K562 (cell line): ENCODE results near the gene METTL24. TPM values are rescaled to one million over a fixed set of nuclear protein-coding genes. Genes with fewer than 3 reads are reported as not detected.

Source experiments
- BRD9 ChIP-seq: fragments of 450-650 bp; IDR thresholded peaks from 2 replicates; pipeline ENCODE4 v1.6.1; 2018; ENCODE audit warnings: low read depth; ENCODE audit not compliant: partially characterized antibody
- CTBP1 ChIP-seq: fragments of 450-650 bp; IDR thresholded peaks from 2 replicates; pipeline ENCODE4 v1.6.1; 2016; ENCODE audit warnings: borderline replicate concordance
- KLF16 ChIP-seq: IDR thresholded peaks from 2 replicates; pipeline ENCODE4 v1.6.1; 2016; ENCODE audit warnings: antibody characterized with exemption
- PCBP1 ChIP-seq: fragments of 200-400 bp; formaldehyde crosslinking; IDR thresholded peaks from 2 replicates; pipeline ENCODE4 v1.6.1; 2018; ENCODE audit warnings: mild to moderate bottlenecking, low read depth, low read length; ENCODE audit not compliant: poor library complexity, severe bottlenecking
- ZNF143 ChIP-seq: sonication (generic); formaldehyde crosslinking; IDR thresholded peaks from 2 replicates; pipeline ENCODE4 v1.9.0; 2022; ENCODE audit warnings: mild to moderate bottlenecking, missing genetic modification reagents
- ZSCAN32 ChIP-seq: fragments of 450-650 bp; formaldehyde crosslinking; IDR thresholded peaks from 2 replicates; pipeline ENCODE4 v1.4.0; 2020; ENCODE audit warnings: mild to moderate bottlenecking, moderate library complexity
- polyA plus RNA-seq, 8 experiments: library from polyadenylated mRNA; depleted of rRNA in 4 of 8; stranded (reverse) in 5 of 8; unstranded in 3 of 8; fragments of >200 nt; fragmentation: Nextera tagmentation in 2 of 8; fragmentation: Illumina TruSeq in 1 of 8; extraction: Ambion mirVana in 2 of 8; extraction: Trizol in 1 of 8; gene quantifications; 2 replicates each; pipeline versions ENCODE4 v1.2.1 to v1.2.3, GENCODE V29; 2011 to 2014; ENCODE audit warnings: inconsistent platforms in 1 of 8, missing spikeins in 1 of 8
- total RNA-seq, 7 experiments: library from RNA; depleted of rRNA in 6 of 7; stranded (reverse); fragments of >200 nt in 6 of 7; fragmentation: Illumina TruSeq in 2 of 7; extraction: Trizol in 2 of 7; gene quantifications; 2 replicates each; pipeline versions ENCODE4 v1.2.1 to v1.2.3, GENCODE V29; 2011 to 2021; ENCODE audit warnings: low replicate concordance in 1 of 7
- TF ChIP-seq, protein P1 (sequence below): sonication (generic); formaldehyde crosslinking; IDR thresholded peaks from 2 replicates; pipeline ENCODE4 v1.8.0; 2022; ENCODE audit warnings: mild to moderate bottlenecking, missing genetic modification reagents, borderline replicate concordance
- TF ChIP-seq, protein P2 (sequence below), 2 experiments: fragments of 450-650 bp in 1 of 2; sonication (generic) in 1 of 2; formaldehyde crosslinking in 1 of 2; IDR thresholded peaks in 1 of 2; conservative IDR thresholded peaks in 1 of 2; 2 replicates each; pipeline versions ENCODE4 v1.6.1 to v1.8.1; 2016 to 2023; ENCODE audit warnings: mild to moderate bottlenecking in 2 of 2, moderate library complexity in 2 of 2, inconsistent platforms in 1 of 2, missing genetic modification reagents in 1 of 2
- TF ChIP-seq, protein P3 (sequence below): sonication (generic); formaldehyde crosslinking; IDR thresholded peaks from 2 replicates; pipeline ENCODE4 v1.8.0; 2022; ENCODE audit warnings: mild to moderate bottlenecking, missing genetic modification reagents
- TF ChIP-seq, protein P4 (sequence below): fragments of 450-650 bp; conservative IDR thresholded peaks from 2 replicates; pipeline ENCODE4 v1.6.1; 2016; ENCODE audit warnings: missing genetic modification characterization, low read depth, mild to moderate bottlenecking, missing compliant biosample characterization, moderate library complexity

The METTL24 gene
- total and polyA plus RNA-seq, 9 of the 15 experiments (the other 6 are each of a cell fraction or from before 2014, with no cell fraction given), result not detected

DNA sequence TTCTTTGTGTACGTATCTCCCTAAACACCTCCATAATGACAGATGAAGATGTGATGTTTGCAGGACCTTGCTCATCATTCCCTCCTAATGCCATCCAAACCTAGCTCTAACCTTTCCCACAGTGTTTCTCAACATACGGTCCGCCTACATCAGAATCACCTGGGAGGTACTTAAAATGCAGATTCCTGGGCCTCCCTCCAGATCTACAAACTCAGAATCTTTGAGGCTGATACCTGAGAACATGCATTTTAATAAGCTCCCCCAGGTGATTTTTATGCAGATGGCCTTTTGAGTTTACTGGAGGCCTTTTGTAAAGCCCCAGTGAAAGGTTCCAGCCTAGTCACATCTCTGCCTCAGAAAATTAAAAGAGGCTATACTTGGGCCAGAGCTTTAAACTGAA lies 40.5 kb downstream of the METTL24 start (continued):
- TF ChIP-seq, protein P1, sequence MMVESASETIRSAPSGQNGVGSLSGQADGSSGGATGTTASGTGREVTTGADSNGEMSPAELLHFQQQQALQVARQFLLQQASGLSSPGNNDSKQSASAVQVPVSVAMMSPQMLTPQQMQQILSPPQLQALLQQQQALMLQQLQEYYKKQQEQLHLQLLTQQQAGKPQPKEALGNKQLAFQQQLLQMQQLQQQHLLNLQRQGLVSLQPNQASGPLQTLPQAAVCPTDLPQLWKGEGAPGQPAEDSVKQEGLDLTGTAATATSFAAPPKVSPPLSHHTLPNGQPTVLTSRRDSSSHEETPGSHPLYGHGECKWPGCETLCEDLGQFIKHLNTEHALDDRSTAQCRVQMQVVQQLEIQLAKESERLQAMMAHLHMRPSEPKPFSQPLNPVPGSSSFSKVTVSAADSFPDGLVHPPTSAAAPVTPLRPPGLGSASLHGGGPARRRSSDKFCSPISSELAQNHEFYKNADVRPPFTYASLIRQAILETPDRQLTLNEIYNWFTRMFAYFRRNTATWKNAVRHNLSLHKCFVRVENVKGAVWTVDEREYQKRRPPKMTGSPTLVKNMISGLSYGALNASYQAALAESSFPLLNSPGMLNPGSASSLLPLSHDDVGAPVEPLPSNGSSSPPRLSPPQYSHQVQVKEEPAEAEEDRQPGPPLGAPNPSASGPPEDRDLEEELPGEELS (CRISPR knock-in tag), result no peak
- TF ChIP-seq ZNF143 (CRISPR knock-in tag) (no peak), BRD9 (no peak), PCBP1 (no peak), ZSCAN32 (no peak), CTBP1 (no peak), KLF16 (no peak)
- TF ChIP-seq, protein P2, sequence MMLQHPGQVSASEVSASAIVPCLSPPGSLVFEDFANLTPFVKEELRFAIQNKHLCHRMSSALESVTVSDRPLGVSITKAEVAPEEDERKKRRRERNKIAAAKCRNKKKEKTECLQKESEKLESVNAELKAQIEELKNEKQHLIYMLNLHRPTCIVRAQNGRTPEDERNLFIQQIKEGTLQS (IDR thresholded peaks at IDR 0.05), result no peak
- TF ChIP-seq, protein P2 (CRISPR knock-in tag; conservative IDR thresholded peaks at IDR 0.05), result no peak
- TF ChIP-seq, protein P3, sequence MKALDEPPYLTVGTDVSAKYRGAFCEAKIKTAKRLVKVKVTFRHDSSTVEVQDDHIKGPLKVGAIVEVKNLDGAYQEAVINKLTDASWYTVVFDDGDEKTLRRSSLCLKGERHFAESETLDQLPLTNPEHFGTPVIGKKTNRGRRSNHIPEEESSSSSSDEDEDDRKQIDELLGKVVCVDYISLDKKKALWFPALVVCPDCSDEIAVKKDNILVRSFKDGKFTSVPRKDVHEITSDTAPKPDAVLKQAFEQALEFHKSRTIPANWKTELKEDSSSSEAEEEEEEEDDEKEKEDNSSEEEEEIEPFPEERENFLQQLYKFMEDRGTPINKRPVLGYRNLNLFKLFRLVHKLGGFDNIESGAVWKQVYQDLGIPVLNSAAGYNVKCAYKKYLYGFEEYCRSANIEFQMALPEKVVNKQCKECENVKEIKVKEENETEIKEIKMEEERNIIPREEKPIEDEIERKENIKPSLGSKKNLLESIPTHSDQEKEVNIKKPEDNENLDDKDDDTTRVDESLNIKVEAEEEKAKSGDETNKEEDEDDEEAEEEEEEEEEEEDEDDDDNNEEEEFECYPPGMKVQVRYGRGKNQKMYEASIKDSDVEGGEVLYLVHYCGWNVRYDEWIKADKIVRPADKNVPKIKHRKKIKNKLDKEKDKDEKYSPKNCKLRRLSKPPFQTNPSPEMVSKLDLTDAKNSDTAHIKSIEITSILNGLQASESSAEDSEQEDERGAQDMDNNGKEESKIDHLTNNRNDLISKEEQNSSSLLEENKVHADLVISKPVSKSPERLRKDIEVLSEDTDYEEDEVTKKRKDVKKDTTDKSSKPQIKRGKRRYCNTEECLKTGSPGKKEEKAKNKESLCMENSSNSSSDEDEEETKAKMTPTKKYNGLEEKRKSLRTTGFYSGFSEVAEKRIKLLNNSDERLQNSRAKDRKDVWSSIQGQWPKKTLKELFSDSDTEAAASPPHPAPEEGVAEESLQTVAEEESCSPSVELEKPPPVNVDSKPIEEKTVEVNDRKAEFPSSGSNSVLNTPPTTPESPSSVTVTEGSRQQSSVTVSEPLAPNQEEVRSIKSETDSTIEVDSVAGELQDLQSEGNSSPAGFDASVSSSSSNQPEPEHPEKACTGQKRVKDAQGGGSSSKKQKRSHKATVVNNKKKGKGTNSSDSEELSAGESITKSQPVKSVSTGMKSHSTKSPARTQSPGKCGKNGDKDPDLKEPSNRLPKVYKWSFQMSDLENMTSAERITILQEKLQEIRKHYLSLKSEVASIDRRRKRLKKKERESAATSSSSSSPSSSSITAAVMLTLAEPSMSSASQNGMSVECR (CRISPR knock-in tag), result no peak
- TF ChIP-seq, protein P4, sequence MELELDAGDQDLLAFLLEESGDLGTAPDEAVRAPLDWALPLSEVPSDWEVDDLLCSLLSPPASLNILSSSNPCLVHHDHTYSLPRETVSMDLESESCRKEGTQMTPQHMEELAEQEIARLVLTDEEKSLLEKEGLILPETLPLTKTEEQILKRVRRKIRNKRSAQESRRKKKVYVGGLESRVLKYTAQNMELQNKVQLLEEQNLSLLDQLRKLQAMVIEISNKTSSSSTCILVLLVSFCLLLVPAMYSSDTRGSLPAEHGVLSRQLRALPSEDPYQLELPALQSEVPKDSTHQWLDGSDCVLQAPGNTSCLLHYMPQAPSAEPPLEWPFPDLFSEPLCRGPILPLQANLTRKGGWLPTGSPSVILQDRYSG (tag), result no peak
